ENCODE results near the gene GNG13.

GNG13 gene

DNA sequence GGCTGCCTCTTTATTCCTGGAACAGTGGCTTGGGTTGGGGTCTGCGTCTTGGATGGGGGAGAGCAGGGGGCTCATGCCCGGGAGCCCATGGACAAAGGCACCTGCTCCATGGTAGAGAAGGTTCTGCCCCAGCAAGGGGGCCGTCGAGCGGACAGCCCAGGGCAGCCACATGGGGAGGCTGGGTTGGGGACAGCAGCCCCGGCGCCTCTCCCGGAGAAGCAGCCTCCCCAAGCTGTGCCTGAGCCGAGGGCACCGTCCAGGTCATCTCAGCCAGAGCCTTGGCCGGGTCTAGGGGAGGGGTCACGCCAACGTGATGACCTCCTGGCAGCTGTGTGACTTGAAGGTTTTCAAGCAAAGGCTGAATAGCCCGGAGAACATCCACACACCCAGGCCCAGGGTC lies 32.9 kb upstream of the GNG13 start:
- Histone ChIP-seq H3K4ac (ENCODE audit: low read depth, low read length) (no peak overlapping the region), H3K4me3 (ENCODE audit: low read depth, low read length) (no peak overlapping the region), H4K91ac (ENCODE audit: low read depth, low read length) (no peak overlapping the region), H3K27ac (ENCODE audit: low read depth, low read length) (no peak overlapping the region), H3K4me1 (ENCODE audit: control insufficient read depth in 1 of 2, insufficient read depth in 2 of 2, low read length in 2 of 2) (no peaks in the 10 kb centered on the region), H2BK120ac (ENCODE audit: insufficient read depth, low read length, poor library complexity) (no peak overlapping the region), H2AFZ (ENCODE audit: insufficient read depth, low read length, poor library complexity) (no peak overlapping the region), H3K27me3 (ENCODE audit: insufficient read depth, low read length) (no peaks in the 10 kb centered on the region), H3K36me3 (ENCODE audit: control insufficient read depth in 1 of 2, insufficient read depth in 2 of 2, low read length in 2 of 2) (no peaks in the 10 kb centered on the region), H2AK5ac (ENCODE audit: low read length) (no peak overlapping the region), H3K18ac (ENCODE audit: low read length) (no peak overlapping the region), H3K79me1 (ENCODE audit: low read length) (no peaks in the 10 kb centered on the region), H2BK12ac (ENCODE audit: low read length) (no peak overlapping the region), H3K79me2 (ENCODE audit: control insufficient read depth, insufficient read depth, low read length, poor library complexity) (no peaks in the 10 kb centered on the region), H2BK5ac (ENCODE audit: low read depth, low read length, poor library complexity) (no peak overlapping the region), H3K14ac (ENCODE audit: low read length) (no peak overlapping the region), H4K12ac (ENCODE audit: low read depth, low read length) (no peak overlapping the region), H3K23ac (ENCODE audit: low read length) (no peak overlapping the region), H3K4me2 (ENCODE audit: low read length) (no peak overlapping the region), H3K9me3 (ENCODE audit: insufficient read depth, low read depth, low read length) (peaks cover 38% of the 10 kb centered on the region), H3K9ac (ENCODE audit: low read length) (no peak overlapping the region), H4K8ac (ENCODE audit: low read depth, low read length) (no peak overlapping the region)
- no peak for DNase-seq
- WGBS (ENCODE audit: extremely low coverage, insufficient coverage, insufficient read length): no CpG with 5 or more reads among the region's 14 CpGs

DNA sequence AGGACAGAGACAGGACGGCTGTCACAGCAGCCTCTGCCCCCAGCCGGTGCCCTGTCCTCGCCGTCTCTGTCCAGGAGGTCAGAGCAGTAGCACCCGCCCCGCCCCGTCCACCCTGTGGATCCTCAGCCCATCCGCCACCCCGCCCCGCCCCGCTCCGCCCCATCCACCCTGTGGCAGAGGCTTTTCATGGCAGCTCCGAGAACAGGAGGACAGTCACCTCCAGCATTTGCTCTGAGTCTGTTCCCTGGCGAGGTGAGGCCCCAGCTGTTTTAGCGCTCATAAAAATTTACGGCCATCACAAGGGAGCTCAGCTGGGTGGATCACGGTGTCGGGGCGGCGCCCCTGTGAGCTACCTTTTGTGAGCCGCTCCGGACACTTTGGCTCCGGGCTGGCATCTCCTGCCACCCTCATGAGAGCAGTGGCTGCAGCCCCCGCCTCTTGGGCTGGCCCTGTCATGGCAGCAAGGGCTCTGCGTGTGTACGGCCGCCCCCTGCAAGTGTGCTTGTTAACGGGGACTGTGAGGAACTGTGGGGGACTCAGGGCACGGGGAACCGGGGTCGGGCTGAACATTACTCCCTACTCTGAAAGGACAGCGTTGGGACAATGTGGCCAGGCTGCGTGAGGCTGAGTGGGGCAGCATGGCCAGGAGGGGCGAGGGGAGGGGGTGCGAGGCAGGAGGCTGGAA lies 32.3 kb upstream of the GNG13 start:
- Histone ChIP-seq H2BK5ac (ENCODE audit: low read depth, low read length, poor library complexity) (no peak overlapping the region), H3K18ac (ENCODE audit: low read length) (no peak overlapping the region), H3K23ac (ENCODE audit: low read length) (no peak overlapping the region), H3K27me3 (ENCODE audit: insufficient read depth, low read length) (no peaks in the 10 kb centered on the region), H3K79me1 (ENCODE audit: low read length) (no peaks in the 10 kb centered on the region), H2AFZ (ENCODE audit: insufficient read depth, low read length, poor library complexity) (no peak overlapping the region), H3K27ac (ENCODE audit: low read depth, low read length) (no peak overlapping the region), H3K4ac (ENCODE audit: low read depth, low read length) (no peak overlapping the region), H2BK120ac (ENCODE audit: insufficient read depth, low read length, poor library complexity) (no peak overlapping the region), H2BK12ac (ENCODE audit: low read length) (no peak overlapping the region), H3K9ac (ENCODE audit: low read length) (no peak overlapping the region), H4K91ac (ENCODE audit: low read depth, low read length) (no peak overlapping the region), H3K9me3 (ENCODE audit: insufficient read depth, low read depth, low read length) (peaks cover 41% of the 10 kb centered on the region), H2AK5ac (ENCODE audit: low read length) (no peak overlapping the region), H3K36me3 (ENCODE audit: control insufficient read depth in 1 of 2, insufficient read depth in 2 of 2, low read length in 2 of 2) (no peaks in the 10 kb centered on the region), H3K4me2 (ENCODE audit: low read length) (no peak overlapping the region), H3K4me3 (ENCODE audit: low read depth, low read length) (no peak overlapping the region), H3K4me1 (ENCODE audit: control insufficient read depth in 1 of 2, insufficient read depth in 2 of 2, low read length in 2 of 2) (no peaks in the 10 kb centered on the region), H4K8ac (ENCODE audit: low read depth, low read length) (no peak overlapping the region), H3K14ac (ENCODE audit: low read length) (no peak overlapping the region), H3K79me2 (ENCODE audit: control insufficient read depth, insufficient read depth, low read length, poor library complexity) (no peaks in the 10 kb centered on the region), H4K12ac (ENCODE audit: low read depth, low read length) (no peak overlapping the region)
- no peak for DNase-seq
- WGBS (ENCODE audit: extremely low coverage, insufficient coverage, insufficient read length): no CpG with 5 or more reads among the region's 35 CpGs

DNA sequence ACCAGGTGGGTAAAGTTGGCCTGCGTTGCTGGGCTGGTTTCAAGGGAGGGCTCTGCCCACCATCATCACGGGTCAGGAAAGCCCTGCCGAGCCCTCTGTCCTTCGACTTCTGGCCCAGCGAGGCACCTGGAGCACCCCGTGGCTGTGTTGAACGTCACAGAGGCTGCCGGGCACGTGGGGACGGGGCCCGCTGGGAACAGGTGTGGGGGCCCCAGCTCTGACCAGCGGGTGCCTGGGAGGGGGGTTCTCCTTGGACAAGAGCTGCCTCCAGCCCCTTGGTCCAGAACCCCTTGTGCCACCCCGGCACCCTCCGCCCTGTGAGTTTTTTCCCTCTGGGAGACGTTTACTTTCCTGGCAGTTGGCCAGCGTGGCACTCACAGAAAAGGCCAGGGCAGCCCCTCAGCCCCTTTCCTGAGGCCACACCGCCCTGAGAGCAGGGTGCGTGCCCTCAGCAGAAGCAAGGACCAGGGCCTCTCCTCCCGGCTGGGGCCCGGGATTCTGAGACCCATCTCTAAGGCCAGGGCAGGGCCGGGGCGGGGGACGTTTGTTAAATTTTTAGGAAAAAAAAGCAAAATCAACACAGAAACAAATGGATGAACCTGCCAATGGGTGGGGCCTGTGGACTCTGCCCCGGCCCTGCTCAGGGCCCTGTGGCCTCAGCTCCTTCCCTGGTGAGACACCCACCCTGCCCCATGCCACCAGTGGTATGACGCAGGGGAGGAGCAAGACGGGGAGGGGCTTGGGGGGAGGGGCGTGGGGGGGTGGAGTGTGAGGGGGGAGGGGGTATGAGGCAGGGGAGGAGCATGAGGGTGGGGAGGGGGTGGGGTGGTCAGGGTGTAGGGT lies 31.3 kb upstream of the GNG13 start:
- H3K18ac ChIP-seq (ENCODE audit: low read length): no peak overlapping the region
- peaks cover 47% of the 10 kb centered on the region for H3K9me3 ChIP-seq (ENCODE audit: insufficient read depth, low read depth, low read length)
- no peaks in the 10 kb centered on the region for H3K79me1 ChIP-seq (ENCODE audit: low read length)
- no peak overlapping the region for H4K8ac ChIP-seq (ENCODE audit: low read depth, low read length)
- H3K4me1 ChIP-seq (ENCODE audit: control insufficient read depth in 1 of 2, insufficient read depth in 2 of 2, low read length in 2 of 2): no peaks in the 10 kb centered on the region
- no peaks in the 10 kb centered on the region for H3K27me3 ChIP-seq (ENCODE audit: insufficient read depth, low read length)
- no peak overlapping the region for H3K4me3 ChIP-seq (ENCODE audit: low read depth, low read length)
- no peak overlapping the region for H2BK5ac ChIP-seq (ENCODE audit: low read depth, low read length, poor library complexity)
- no CpG with 5 or more reads among the region's 27 CpGs for WGBS (ENCODE audit: extremely low coverage, insufficient coverage, insufficient read length)
- H3K9ac ChIP-seq (ENCODE audit: low read length): no peak overlapping the region
- no peaks in the 10 kb centered on the region for H3K79me2 ChIP-seq (ENCODE audit: control insufficient read depth, insufficient read depth, low read length, poor library complexity)
- no peak overlapping the region for H2BK12ac ChIP-seq (ENCODE audit: low read length)
- no peak overlapping the region for H3K4me2 ChIP-seq (ENCODE audit: low read length)
- no peak overlapping the region for H4K12ac ChIP-seq (ENCODE audit: low read depth, low read length)
- H3K4ac ChIP-seq (ENCODE audit: low read depth, low read length): no peak overlapping the region
- H2BK120ac ChIP-seq (ENCODE audit: insufficient read depth, low read length, poor library complexity): no peak overlapping the region
- no peak overlapping the region for H3K27ac ChIP-seq (ENCODE audit: low read depth, low read length)
- no peak overlapping the region for H2AFZ ChIP-seq (ENCODE audit: insufficient read depth, low read length, poor library complexity)
- no peaks in the 10 kb centered on the region for H3K36me3 ChIP-seq (ENCODE audit: control insufficient read depth in 1 of 2, insufficient read depth in 2 of 2, low read length in 2 of 2)
- no peak for DNase-seq
- H2AK5ac ChIP-seq (ENCODE audit: low read length): no peak overlapping the region
- H3K23ac ChIP-seq (ENCODE audit: low read length): no peak overlapping the region
- no peak overlapping the region for H4K91ac ChIP-seq (ENCODE audit: low read depth, low read length)
- H3K14ac ChIP-seq (ENCODE audit: low read length): no peak overlapping the region

DNA sequence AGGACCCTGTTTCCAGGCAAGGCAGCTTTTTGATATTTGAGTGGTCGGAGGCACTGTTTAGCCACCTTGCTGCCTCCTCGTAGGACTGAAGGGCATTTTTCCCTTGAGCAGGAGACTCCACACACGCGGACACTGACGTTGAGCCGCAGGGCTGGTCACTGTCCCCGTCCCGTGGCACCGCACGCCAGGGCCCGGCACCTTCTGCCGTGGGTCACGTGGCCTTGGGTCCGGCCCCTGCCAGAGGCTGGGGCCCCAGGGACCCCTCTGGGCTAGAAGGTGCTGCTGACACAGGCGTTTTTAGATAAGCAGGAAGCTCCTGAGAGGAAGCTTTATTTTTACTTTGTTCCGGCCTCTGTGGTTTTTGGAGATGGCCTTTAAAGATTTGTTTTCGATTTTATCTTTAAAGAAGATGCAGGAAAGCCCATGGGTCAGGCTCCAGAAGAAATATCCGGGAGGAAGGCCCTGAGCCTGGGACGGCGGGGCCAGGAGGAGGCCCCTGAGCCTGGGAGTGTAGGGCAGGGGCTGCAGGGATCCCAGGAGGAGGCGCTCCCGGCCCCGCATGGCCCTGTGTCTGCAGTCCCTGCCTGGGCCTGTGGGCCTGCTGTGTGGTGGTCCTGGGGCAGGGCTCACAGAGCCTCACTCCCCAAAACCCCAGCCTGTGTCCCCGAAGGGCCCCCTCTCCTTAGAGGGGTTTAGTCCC lies 30.5 kb upstream of the GNG13 start:
- no peaks in the 10 kb centered on the region for H3K27me3 ChIP-seq (ENCODE audit: insufficient read depth, low read length)
- H4K8ac ChIP-seq (ENCODE audit: low read depth, low read length): no peak overlapping the region
- H3K18ac ChIP-seq (ENCODE audit: low read length): no peak overlapping the region
- no peak for DNase-seq
- no peak overlapping the region for H4K91ac ChIP-seq (ENCODE audit: low read depth, low read length)
- no peak overlapping the region for H2BK120ac ChIP-seq (ENCODE audit: insufficient read depth, low read length, poor library complexity)
- H3K4ac ChIP-seq (ENCODE audit: low read depth, low read length): no peak overlapping the region
- no peak overlapping the region for H2AFZ ChIP-seq (ENCODE audit: insufficient read depth, low read length, poor library complexity)
- H3K23ac ChIP-seq (ENCODE audit: low read length): no peak overlapping the region
- H3K79me1 ChIP-seq (ENCODE audit: low read length): no peaks in the 10 kb centered on the region
- no peak overlapping the region for H2BK5ac ChIP-seq (ENCODE audit: low read depth, low read length, poor library complexity)
- H3K79me2 ChIP-seq (ENCODE audit: control insufficient read depth, insufficient read depth, low read length, poor library complexity): no peaks in the 10 kb centered on the region
- no peak overlapping the region for H4K12ac ChIP-seq (ENCODE audit: low read depth, low read length)
- H2AK5ac ChIP-seq (ENCODE audit: low read length): no peak overlapping the region
- H3K4me3 ChIP-seq (ENCODE audit: low read depth, low read length): no peak overlapping the region
- no peaks in the 10 kb centered on the region for H3K36me3 ChIP-seq (ENCODE audit: control insufficient read depth in 1 of 2, insufficient read depth in 2 of 2, low read length in 2 of 2)
- H3K27ac ChIP-seq (ENCODE audit: low read depth, low read length): no peak overlapping the region
- peaks cover 45% of the 10 kb centered on the region for H3K9me3 ChIP-seq (ENCODE audit: insufficient read depth, low read depth, low read length)
- H3K14ac ChIP-seq (ENCODE audit: low read length): no peak overlapping the region
- H3K4me1 ChIP-seq (ENCODE audit: control insufficient read depth in 1 of 2, insufficient read depth in 2 of 2, low read length in 2 of 2): no peaks in the 10 kb centered on the region
- WGBS (ENCODE audit: extremely low coverage, insufficient coverage, insufficient read length): no CpG with 5 or more reads among the region's 24 CpGs
- H2BK12ac ChIP-seq (ENCODE audit: low read length): no peak overlapping the region
- H3K9ac ChIP-seq (ENCODE audit: low read length): no peak overlapping the region
- no peak overlapping the region for H3K4me2 ChIP-seq (ENCODE audit: low read length)

Measured in trophoblast cell (in vitro differentiated cells and primary cell).